Vagina (tissue), 2 donors: ENCODE results near the gene ADCY9. TPM values are rescaled to one million over a fixed set of nuclear protein-coding genes. Genes with fewer than 3 reads are reported as not detected.

ENCODE experiments used
- DNase-seq, 2 donors: peaks; one replicate each; pipeline ENCODE4 v3.0.0-alpha.2; 2017; ENCODE audit errors: extremely low spot score in 2 of 2
- H3K27ac ChIP-seq: fragments of 200-600 bp; sonication (generic); one replicate; pipeline ENCODE4 v1.5.1; 2019
- H3K27me3 ChIP-seq: fragments of 200-600 bp; sonication (generic); one replicate; pipeline ENCODE4 v1.5.1; 2019
- H3K36me3 ChIP-seq, 2 donors: fragments of 200-600 bp; sonication (generic); one replicate each; pipeline ENCODE4 v1.5.1; 2017 to 2019
- H3K4me1 ChIP-seq: fragments of 200-600 bp; sonication (generic); one replicate; pipeline ENCODE4 v1.5.1; 2019
- H3K4me3 ChIP-seq, 2 donors: fragments of 200-600 bp; sonication (generic); 1 replicate in 1 of 2; 2 replicates in 1 of 2; pipeline ENCODE4 v1.5.1; 2016 to 2019
- H3K9me3 ChIP-seq: fragments of 200-600 bp; sonication (generic); one replicate; pipeline ENCODE4 v1.5.1; 2019
- POLR2A ChIP-seq, 2 donors: fragments of 450-650 bp; IDR thresholded peaks; one replicate each; pipeline ENCODE4 v1.6.1; 2017; ENCODE audit warnings: antibody characterized with exemption in 2 of 2, mild to moderate bottlenecking in 2 of 2, moderate library complexity in 2 of 2
- POLR2AphosphoS5 ChIP-seq, 2 donors: sonication (generic); formaldehyde crosslinking; IDR thresholded peaks; one replicate each; pipeline ENCODE4 v1.9.0; 2017; ENCODE audit warnings: antibody characterized with exemption in 2 of 2, mild to moderate bottlenecking in 2 of 2, low read depth in 1 of 2; ENCODE audit not compliant: insufficient read depth in 1 of 2
- intact Hi-C: fragments of 100-400 bp; cut with DNase I; formaldehyde crosslinking; loops from one replicate; pipeline ENCODE4 v1.15.1; 2023
- total RNA-seq: library from RNA; depleted of rRNA; stranded (reverse); fragments of >200 nt; gene quantifications from one replicate; pipeline ENCODE4 v1.2.3, GENCODE V29; 2016
- TF ChIP-seq, protein P1 (sequence below), 3 experiments: fragments of 450-650 bp in 2 of 3; fragments of 200-600 bp in 1 of 3; sonication (generic) in 1 of 3; IDR thresholded peaks; one replicate each; pipeline ENCODE4 v1.5.1; 2017 to 2019; ENCODE audit warnings: antibody characterized with exemption in 3 of 3, mild to moderate bottlenecking in 2 of 3, moderate library complexity in 2 of 3

Gene ADCY9
- total RNA-seq, 1 donor from 2014 or later = 16.9 TPM

DNA sequence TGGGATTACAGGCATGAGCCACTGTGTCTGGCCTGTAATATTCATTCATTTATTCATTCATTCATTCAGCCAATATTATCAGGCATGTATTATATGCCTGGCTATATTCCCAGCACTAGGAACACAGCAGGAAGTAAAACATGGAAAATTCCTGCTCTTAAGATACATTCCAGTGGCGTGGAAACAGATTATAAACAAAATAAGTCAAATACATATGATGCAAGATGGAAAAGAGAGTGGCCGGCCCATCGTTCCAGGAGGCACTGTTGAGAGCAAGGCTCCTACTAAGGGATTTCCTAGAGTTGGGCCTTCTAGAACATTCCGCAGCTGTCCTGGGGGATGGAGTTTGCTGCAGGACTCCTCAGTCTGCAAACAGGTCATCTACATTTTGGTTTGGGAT lies 17.7 kb downstream of the ADCY9 start:
- Histone ChIP-seq H3K4me3 (no peak overlapping the region), H3K9me3 (no peaks in the 10 kb centered on the region), H3K27ac (no peak overlapping the region), H3K27me3 (no peaks in the 10 kb centered on the region), H3K4me1 (peaks cover 11% of the 10 kb centered on the region), H3K36me3 (no peaks in the 10 kb centered on the region)
- no peak for DNase-seq
- TF ChIP-seq POLR2AphosphoS5 (IDR thresholded peaks at IDR 0.05; ENCODE audit: insufficient read depth in 1 of 2, low read depth in 1 of 2) (no peak), POLR2A (IDR thresholded peaks at IDR 0.05) (no peak)
- TF ChIP-seq, protein P1, sequence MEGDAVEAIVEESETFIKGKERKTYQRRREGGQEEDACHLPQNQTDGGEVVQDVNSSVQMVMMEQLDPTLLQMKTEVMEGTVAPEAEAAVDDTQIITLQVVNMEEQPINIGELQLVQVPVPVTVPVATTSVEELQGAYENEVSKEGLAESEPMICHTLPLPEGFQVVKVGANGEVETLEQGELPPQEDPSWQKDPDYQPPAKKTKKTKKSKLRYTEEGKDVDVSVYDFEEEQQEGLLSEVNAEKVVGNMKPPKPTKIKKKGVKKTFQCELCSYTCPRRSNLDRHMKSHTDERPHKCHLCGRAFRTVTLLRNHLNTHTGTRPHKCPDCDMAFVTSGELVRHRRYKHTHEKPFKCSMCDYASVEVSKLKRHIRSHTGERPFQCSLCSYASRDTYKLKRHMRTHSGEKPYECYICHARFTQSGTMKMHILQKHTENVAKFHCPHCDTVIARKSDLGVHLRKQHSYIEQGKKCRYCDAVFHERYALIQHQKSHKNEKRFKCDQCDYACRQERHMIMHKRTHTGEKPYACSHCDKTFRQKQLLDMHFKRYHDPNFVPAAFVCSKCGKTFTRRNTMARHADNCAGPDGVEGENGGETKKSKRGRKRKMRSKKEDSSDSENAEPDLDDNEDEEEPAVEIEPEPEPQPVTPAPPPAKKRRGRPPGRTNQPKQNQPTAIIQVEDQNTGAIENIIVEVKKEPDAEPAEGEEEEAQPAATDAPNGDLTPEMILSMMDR (IDR thresholded peaks at IDR 0.05) = no peak
- intact Hi-C loops = no loop called here

DNA sequence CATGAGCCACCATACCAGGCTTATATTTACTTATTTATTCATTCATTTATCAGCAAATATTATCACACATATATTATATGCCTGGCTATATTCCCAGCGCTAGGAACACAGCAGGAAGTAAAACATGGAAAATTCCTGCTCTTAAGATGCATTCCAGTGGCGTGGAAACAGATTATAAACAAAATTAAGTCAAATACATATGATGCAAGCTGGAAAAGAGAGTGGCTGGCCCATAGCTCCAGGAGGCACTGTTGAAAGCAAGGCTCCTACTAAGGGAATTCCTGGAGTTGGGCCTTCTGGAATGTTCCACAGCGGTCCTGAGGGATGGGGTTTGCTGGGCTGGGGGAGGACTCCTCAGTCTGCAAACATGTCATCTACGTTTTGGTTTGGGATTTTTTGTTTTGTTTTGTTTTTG lies 18.4 kb downstream of the ADCY9 start:
- intact Hi-C loops = no loop called here
- DNase-seq = no peak
- Histone ChIP-seq H3K9me3 (no peaks in the 10 kb centered on the region), H3K4me3 (no peak overlapping the region), H3K27ac (no peak overlapping the region), H3K27me3 (no peaks in the 10 kb centered on the region), H3K36me3 (no peaks in the 10 kb centered on the region), H3K4me1 (peaks cover 11% of the 10 kb centered on the region)
- TF ChIP-seq, protein P1 (IDR thresholded peaks at IDR 0.05) = no peak
- TF ChIP-seq POLR2A (IDR thresholded peaks at IDR 0.05) (no peak), POLR2AphosphoS5 (IDR thresholded peaks at IDR 0.05; ENCODE audit: insufficient read depth in 1 of 2, low read depth in 1 of 2) (no peak)

DNA sequence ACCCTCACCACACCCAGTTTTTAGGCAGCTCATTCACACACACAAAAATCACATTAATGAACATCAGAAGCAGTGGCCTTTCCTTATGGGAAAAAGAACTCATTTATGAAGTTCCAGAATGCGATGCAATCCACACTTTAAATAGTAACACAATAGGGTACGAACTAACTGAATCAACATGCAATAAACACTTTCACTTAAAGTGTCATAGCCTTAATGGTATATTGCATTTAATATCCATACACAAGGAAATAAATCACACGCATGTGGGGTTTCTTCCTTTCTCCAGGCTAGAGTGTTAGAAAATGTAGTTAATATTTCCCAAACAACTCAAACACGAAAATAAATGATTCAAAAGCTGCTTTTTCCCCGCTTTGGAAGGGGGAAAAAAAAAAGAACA lies 19.7 kb downstream of the ADCY9 start:
- no peak overlapping the region for H3K4me3 ChIP-seq
- no peaks in the 10 kb centered on the region for H3K36me3 ChIP-seq
- H3K27ac ChIP-seq = no peak overlapping the region

DNA sequence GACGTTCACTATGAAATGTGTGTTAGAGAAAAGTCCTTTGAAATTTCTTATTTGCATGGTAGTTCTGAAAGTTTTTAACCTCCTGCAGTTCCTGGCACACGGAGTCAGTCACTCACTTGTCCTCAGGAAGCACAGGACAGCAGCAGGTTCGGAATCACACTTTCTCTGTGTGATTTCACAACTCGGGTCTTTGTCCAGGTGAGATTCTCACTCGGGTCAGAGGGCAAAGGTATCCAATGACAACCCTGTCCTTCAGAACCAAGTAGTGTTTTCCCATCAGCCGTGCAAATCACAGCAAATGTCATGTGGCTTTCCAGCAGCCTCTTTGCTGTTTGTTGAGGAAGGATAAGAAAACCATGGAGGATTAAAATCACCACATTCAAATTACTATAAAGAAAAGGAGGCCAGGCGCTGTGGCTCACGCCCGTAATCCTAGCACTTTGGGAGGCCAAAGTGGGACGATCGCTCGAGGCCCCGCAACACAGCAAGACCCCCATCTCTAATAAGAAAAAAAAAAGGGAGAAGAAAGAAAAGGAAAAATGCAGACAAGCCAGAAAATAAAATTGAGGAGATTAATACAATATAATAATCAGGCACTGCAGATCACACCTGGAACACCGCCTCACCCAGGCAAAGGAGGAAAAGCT lies 22.0 kb downstream of the ADCY9 start:
- intact Hi-C loops = no loop called here
- no peak for TF ChIP-seq POLR2AphosphoS5 (IDR thresholded peaks at IDR 0.05; ENCODE audit: insufficient read depth in 1 of 2, low read depth in 1 of 2)
- TF ChIP-seq POLR2A (IDR thresholded peaks at IDR 0.05) = no peak
- TF ChIP-seq, protein P1 (IDR thresholded peaks at IDR 0.05) = no peak
- H3K9me3 ChIP-seq = no peaks in the 10 kb centered on the region
- no peaks in the 10 kb centered on the region for H3K36me3 ChIP-seq
- no peak overlapping the region for H3K4me3 ChIP-seq
- no peak overlapping the region for H3K27ac ChIP-seq
- H3K4me1 ChIP-seq = peaks cover 25% of the 10 kb centered on the region
- no peak for DNase-seq
- H3K27me3 ChIP-seq = no peaks in the 10 kb centered on the region

More for the DNA sequence above, 19.7 kb downstream of the ADCY9 start:
- Histone ChIP-seq H3K9me3 (no peaks in the 10 kb centered on the region), H3K27me3 (no peaks in the 10 kb centered on the region), H3K4me1 (peaks cover 11% of the 10 kb centered on the region)
- intact Hi-C loops = no loop called here
- DNase-seq = no peak
- TF ChIP-seq, protein P1 (IDR thresholded peaks at IDR 0.05) = no peak
- TF ChIP-seq POLR2AphosphoS5 (IDR thresholded peaks at IDR 0.05; ENCODE audit: insufficient read depth in 1 of 2, low read depth in 1 of 2) (no peak), POLR2A (IDR thresholded peaks at IDR 0.05) (no peak)

DNA sequence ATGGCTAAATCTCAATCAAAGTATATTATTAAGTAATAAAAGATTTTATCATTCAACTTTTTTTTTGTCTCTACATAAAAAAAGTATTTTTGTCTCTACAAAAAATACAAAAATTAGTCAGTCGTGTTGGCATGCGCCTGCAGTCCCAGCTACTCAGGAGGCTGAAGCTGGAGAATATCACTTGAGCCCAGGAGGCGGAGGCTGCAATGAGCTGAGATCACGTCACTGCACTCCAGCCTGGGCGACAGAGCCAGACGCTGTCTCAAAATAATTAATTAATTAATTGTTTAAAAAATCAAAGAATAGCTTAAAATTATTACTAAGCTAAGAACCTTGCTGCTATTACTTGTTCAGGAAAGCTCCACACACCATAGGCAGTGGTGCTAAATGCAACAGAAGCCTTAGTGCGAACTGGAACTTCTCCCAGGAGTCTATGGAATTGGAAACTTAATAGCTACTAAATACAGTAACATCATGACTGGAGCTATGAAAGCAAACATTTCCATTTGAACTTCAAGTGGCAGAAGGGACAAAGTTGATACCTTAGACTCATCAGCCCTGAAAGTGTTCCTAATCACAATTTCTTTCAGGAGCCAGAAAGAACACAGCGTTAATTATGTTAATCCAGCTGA lies 22.6 kb downstream of the ADCY9 start:
- DNase-seq = no peak
- no peak overlapping the region for H3K27ac ChIP-seq
- no peaks in the 10 kb centered on the region for H3K27me3 ChIP-seq
- TF ChIP-seq, protein P1 (IDR thresholded peaks at IDR 0.05) = no peak
- TF ChIP-seq POLR2A (IDR thresholded peaks at IDR 0.05) (no peak), POLR2AphosphoS5 (IDR thresholded peaks at IDR 0.05; ENCODE audit: insufficient read depth in 1 of 2, low read depth in 1 of 2) (no peak)
- no peaks in the 10 kb centered on the region for H3K36me3 ChIP-seq
- peaks cover 25% of the 10 kb centered on the region for H3K4me1 ChIP-seq
- no peaks in the 10 kb centered on the region for H3K9me3 ChIP-seq
- intact Hi-C loops = no loop called here
- H3K4me3 ChIP-seq = no peak overlapping the region
